ENCODE results near the gene E2F2.

E2F2 gene

DNA sequence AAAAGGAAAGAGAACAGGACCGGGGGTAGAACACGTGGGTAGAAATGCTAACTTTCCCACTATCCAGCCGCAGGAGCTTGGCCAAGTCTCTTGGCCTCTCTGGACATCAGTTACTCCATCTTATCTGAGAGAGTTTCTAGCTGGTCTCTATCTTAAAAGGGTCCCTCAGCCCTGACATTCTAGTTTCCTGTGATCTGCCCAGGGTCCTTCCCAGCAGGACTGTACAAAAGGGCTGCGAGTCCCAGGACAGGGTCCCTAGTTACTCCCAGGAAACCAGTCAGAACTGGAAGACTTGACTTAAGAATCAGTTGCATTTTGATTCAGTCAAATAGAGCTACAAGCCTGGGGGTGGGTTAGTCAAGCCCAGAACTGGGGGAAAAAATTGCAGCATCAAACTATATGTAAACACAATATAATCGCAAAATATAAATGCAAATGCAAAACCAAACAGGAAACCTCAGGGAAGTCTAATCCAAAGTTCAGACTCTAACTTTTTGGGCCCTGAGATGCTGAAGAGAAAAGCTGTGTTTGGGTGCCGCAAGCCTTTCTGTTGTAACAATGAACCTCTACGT, 49.9 kb downstream of the E2F2 start:
- peak; percentile 28 for DNase-seq

- no peak for DNase-seq
Observed at GRCh38 chr1:23480187-23481025, 50.6 kb downstream of the E2F2 start.

DNA sequence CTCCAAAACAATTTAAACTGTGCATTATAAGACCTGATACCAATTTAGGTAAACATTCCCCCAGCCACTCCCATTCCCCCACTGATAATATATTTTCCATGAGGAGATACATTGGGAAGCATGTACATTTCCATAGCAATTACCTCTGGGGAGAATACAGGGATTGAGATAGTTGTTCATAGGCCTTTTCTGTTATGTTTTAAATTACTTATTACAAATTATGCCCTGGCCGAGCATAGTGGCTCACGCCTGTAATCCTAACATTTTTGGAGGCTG, 51.4 kb downstream of the E2F2 start:
- no peak for DNase-seq

DNA sequence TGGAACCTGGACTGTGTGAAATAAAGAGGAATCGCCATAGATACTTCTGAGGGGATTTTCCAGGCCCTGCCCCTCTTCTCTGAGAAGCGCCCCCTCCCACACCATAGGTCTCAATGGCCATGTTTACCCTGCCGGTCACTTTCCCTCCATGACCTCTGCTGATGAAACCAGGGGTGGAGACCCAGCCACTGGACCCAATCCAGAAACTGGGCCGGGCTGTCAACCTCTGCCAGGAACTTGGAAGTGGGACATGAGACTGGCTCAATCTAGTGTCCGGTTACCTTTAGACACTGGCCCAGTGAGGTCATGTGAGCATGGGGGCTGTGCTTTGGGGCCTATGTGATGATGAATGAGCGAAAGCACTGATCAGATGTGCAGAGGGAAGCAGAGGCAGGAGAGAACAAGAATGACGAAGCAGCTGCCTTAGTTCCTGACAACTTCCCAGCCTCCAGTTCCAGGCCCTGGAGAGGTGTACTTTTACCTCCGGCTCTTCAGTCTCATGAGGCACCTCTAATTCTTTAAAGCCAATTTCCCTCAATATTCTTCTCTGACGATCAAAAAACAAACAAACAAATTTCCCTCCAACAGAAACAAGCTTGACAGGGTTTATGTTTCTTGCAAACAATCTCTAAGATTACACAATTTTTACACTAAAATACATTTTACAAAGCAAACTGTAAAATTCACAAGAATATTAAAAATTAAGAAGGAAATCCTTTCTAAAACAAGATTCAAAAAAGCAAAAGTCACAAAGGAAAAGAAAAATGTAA, 52.0 kb downstream of the E2F2 start:
- no peak for DNase-seq

DNA sequence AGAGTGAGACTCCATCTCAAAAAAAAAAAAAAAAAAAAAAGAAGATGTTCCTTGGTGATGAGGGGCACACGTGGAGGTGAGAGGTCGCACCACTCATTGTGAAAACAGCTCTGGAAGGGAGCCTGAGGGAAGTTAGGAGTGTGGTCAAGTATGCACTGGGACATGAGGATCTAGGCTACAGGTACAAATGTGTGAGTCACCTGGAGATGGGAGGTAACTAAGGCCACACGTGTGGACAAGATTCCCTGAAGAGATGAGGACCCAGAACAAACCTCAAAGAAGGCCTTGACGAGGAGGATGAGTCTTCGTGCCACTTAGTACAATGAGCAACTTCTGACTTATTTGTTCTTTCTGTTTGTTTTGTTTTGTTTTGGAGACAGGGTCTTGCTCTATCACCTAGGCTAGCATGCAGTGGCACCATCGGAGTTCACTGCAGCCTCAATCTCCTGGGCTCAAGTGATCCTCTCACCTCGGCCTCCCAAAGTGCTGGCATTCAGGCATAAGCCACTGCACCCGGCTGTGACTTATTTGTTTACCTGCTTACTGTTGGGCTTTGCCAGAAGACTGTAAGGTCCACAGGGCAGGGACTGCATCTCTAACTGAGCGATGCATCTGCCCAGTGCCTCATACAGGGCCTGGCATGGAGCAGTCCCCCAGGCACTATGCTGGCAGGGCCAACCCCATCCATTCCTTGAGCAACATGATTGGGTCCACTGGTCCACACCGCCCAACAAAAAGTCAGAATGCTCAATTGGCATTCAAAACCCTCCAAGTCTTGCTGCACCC, 53.5 kb downstream of the E2F2 start:
- DNase-seq, result no peak

DNA sequence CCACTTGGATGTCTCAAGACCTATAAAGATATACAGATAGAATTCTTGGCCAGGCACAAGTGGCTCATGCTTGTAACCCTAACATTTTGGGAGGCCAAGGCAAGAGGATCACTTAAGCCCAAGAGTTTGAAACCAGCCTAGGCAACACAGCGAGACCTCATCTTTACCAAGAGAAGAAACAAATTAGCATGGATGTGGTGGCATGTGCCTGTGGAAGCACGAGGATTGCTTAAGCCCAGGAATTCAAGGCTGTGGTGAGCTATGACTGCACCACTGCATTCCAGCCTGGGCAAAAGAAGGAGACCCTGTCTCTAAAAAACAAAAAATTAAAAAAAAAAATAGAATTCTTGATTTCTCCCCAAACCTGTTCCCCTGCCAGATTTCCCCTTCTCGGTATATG, 55.4 kb downstream of the E2F2 start:
- no peak for DNase-seq

GRCh38 chr1:23475134-23475628, 55.9 kb downstream of the E2F2 start:
- no peak for DNase-seq

- DNase-seq, result no peak
Observed at GRCh38 chr1:23473037-23473800, 57.8 kb downstream of the E2F2 start.

DNA sequence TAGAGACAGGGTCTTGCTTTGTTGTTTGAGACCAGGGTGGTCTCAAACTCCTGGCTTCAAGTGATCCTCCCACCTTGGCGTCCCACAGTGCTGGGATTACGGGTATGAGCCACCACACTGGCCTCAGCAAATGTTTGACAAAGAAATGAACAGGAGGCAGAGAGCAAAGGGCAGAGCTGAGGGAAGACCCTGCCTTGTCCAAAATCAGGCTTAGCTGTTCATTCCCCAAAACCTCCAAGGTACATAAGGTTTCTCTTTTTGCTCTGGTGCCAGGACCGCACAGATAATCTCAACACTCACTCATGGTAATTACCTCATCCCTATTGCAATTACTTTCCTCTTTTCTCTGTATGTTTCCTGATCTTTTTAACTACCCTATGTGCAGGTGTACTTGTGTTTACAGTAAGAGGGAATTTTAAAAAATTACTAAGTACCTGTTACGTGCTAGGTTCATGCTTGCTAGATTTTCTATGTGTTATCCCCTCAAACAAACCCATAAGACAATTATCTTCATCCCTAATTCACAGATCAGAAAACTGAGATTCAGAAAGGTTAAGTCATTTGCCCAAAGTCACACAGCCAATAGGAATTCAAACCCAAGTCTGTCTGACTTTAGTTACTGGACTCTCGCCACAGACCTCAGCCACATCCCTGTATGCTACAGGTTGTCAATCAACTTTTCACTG, 58.5 kb downstream of the E2F2 start:
- no peak for DNase-seq

DNA sequence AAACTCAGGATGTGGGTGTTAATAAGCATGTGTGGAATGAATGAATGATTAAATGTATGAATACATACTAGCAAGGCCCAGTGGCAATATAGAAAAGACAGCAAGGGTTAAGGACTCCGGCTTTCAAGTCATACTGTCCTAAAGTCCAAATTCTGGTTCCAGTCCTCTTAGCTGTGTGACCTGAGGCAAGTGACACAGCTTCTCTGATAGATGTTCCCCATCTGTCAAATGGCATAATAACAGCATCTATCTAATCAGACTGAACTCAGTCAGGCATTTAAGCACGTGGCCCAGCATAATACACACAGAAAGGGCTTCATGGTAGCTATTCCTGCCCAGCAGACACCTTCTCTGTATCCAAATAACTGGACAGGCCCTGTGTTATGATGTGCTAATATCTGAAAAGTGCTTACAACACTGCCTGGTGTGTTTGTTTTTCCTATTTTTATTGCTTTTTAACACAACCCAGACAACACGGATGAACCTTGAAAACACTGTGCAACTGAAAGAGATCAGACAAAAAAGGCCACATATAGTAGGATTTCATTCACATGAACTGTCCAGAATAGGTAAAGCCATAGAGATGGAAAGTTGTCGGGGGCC, 59.5 kb downstream of the E2F2 start:
- no peak for DNase-seq

GRCh38 chr1:23470282-23471070, 60.6 kb downstream of the E2F2 start:
- DNase-seq, result no peak

DNA sequence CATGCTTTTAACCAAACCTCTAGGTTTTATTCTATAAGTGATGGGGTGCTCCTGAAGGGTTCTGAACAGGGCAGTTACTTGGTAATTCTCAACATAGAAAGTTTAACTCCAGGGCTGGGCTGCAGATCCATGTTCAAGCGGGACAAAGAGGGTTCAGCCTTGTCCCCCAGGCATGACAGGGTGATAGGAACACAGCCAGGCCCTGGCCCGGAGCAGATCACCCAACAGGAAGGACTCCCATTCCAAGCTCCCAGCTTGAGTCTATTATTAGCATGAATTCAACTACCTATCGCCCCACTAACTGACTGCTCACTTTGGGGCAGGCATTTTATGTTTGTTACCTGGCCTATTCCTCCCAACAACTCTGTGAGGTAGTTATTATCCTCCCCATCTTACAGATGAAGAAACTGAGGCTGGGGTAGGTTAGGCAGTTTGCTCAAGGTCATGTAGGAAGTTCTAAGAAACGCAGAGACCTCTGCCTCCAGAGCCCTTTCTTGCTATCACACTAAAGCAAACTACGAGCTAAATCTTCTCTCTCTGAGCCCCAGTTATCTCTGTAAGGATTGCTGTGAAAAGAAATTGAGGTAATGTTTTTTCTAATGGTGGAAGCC, 61.6 kb downstream of the E2F2 start:
- no peak for DNase-seq

DNA sequence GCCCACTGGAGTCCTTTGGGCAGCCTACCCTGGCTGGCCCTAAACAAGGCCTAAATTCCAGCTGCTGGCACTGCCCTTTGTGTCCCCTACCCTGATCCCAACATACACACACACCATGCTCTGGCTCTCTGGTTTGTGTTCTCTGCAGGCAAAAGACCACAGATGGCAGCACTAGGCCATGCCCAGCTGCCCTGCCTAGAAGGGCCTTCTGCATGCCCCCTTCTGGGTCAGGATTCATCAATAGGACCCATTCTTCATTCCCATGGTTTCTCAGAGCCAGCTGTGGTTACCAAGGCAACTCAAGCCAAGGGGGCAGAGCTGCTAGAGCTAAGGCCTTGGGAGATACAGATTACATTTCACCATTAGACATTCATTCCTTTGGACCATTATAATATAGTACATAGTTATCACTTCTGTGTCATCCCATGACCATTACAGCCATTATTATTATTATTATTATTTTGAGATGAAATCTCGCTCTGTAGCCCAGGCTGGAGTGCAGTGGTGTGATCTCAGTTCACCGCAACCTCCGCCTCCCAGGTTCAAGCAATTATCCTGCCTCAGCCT, 64.5 kb downstream of the E2F2 start:
- no peak for DNase-seq

DNA sequence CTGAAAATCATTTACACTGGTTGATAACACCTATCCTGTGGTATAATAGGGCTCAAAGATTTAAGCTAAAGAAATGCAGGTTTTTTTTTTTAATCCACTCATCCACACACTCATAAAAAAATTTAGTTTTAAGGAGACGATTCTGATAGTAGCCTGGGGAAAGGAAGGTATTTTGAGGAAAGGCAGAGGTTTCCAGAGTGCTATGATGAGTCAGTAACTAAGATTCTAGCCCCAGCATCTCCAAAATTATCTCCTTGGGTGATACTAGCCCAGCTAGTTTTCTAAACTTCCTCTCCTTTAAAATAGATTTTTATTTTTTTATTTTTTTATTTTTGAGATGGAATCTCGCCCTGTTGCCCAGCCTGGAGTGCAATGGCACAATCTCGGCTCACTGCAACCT, 67.7 kb downstream of the E2F2 start:
- no peak for DNase-seq

DNA sequence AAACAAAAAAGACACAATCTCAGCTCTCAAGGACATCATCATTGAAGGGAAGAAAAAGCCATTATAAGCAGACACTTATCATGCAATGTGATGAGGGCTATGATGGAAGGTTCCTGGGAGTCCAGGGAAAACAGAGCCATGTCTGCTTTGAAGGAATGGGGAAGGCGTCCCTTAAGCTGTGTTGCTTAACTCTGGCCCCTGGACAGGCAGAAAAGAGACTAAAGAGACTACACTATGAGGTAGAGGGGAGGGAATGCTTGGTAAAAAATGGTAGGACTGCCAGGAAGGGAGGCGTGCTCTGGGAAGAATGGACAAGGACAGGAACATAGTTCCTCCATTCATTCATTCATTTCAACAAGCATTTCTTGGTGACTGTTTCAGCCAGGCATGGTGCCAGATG, 68.3 kb downstream of the E2F2 start:
- no peak for DNase-seq

DNA sequence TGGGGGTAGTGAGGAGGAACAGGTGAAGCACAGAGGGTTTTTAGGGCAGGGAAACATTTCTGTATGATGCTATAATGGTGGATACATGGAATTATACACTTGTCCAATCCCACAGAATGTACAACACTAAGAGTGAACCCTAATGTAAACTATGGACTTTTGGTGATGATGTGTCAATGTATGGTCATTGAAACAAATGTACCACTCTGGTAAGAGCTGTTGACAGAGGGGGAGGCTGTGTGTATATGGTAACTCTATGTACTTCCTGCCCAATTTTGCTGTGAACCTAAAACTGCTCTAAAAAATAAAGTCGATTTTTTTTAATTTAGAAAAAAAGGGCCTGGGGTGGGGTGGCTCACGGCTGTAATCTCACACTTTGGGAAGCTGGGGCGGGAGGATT, 70.0 kb downstream of the E2F2 start:
- no peak for DNase-seq

DNA sequence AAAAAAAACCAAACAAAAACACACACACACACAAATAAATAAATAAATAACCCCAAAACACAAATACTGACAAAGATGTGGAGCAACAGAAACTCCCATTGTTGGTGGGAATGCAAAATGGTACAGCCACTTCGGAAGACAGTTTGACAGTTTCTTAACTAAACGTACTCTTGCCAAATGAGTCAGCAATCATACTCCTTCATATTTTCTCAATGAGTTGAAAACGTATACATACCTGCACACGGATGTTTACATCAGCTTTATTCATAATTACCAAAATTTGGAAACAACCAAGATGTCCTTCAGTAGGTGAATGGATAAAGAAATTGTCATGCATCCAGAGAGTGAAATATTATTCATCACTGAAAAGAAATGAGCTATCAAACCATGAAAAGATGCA, 70.5 kb downstream of the E2F2 start:
- no peak for DNase-seq

DNA sequence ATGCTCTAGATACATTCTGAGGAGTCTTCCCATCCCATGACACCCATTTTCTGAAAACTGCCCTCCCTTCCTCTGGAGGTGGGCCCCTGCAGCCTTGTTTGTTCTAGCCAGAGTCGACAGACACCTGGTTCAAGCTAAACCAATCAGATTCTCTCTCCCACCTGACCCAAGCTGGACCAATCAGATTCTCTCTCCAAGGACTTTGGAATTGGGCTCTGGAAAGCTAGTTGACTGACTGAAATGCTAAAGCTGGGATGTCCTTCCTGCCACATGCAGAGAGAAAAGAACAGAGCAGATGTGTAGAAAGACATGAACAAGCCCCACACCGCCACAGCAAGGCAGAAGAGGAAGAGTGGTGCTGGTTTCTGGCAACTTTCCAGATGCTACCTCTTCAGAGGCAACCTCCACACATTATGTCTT, 71.7 kb downstream of the E2F2 start:
- DNase-seq, result no peak
